ENCODE measurements around the gene TFEB. TPM values are rescaled to one million over a fixed set of nuclear protein-coding genes. Genes with fewer than 3 reads are reported as not detected.

The TFEB gene
- polyA plus RNA-seq, 4 donors: 11.5 to 153 (median 27.1) TPM

GRCh38 chr6:41758641-41759035 lies 23.2 kb upstream of the TFEB start:
- FAIRE-seq (no peak), DNase-seq (no peak)
- 59 to 81% (median 71%) methylated on average over 6 of the region's 6 CpGs for WGBS, 3 donors
- H3K27me3 ChIP-seq (ENCODE audit: control insufficient read depth in 3 of 3, insufficient read depth in 3 of 3, low read length in 3 of 3): no peaks in the 10 kb centered on the region
- no peak overlapping the region for H3K4me3 ChIP-seq (ENCODE audit: low read depth in 1 of 3, low read length in 3 of 3)
- no peaks in the 10 kb centered on the region for H3K4me1 ChIP-seq (ENCODE audit: control insufficient read depth in 3 of 3, insufficient read depth in 2 of 3, low read depth in 1 of 3, low read length in 2 of 3)
- H3K9me3 ChIP-seq (ENCODE audit: control insufficient read depth in 2 of 2, insufficient read depth in 1 of 2, low read depth in 1 of 2, low read length in 1 of 2): no peaks in the 10 kb centered on the region
- no peak overlapping the region for H3K27ac ChIP-seq (ENCODE audit: low read depth in 1 of 3, low read length in 2 of 3)
- H3K36me3 ChIP-seq (ENCODE audit: control insufficient read depth in 3 of 3, insufficient read depth in 2 of 3, low read depth in 1 of 3, low read length in 3 of 3): no peaks in the 10 kb centered on the region

- FAIRE-seq (no peak), DNase-seq (no peak)
- Histone ChIP-seq H3K4me3 (ENCODE audit: low read depth in 1 of 3, low read length in 3 of 3) (no peak overlapping the region), H3K27me3 (ENCODE audit: control insufficient read depth in 3 of 3, insufficient read depth in 3 of 3, low read length in 3 of 3) (no peaks in the 10 kb centered on the region), H3K36me3 (ENCODE audit: control insufficient read depth in 3 of 3, insufficient read depth in 2 of 3, low read depth in 1 of 3, low read length in 3 of 3) (no peaks in the 10 kb centered on the region), H3K27ac (ENCODE audit: low read depth in 1 of 3, low read length in 2 of 3) (no peak overlapping the region), H3K4me1 (ENCODE audit: control insufficient read depth in 3 of 3, insufficient read depth in 2 of 3, low read depth in 1 of 3, low read length in 2 of 3) (no peaks in the 10 kb centered on the region), H3K9me3 (ENCODE audit: control insufficient read depth in 2 of 2, insufficient read depth in 1 of 2, low read depth in 1 of 2, low read length in 1 of 2) (no peaks in the 10 kb centered on the region)
- 73 to 77% (median 74%) methylated on average over 8 of the region's 8 CpGs for WGBS, 3 donors
Measured at GRCh38 chr6:41757931-41758640, 22.7 kb upstream of the TFEB start.

DNA sequence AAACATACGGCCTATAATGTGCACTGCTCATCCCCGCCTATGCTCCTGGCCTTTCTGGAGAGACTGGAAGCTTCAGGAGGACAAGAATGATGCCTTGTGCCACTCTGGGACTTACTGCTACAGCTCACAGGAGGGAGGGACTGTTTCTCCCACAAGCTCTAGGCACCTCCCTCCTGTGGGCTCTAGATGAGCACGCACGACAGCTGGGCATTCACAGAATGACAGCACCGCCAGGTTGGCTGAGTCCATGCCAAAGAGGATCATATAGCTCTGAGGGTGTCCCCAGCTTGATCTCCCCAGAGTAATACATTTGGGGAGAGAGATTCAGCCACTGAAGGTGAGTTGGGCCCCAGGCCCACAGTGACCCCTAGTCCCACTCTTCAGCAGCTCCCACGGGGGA lies 21.9 kb upstream of the TFEB start:
- no peak overlapping the region for H3K27ac ChIP-seq (ENCODE audit: low read depth in 1 of 3, low read length in 2 of 3)
- no peak overlapping the region for H3K4me3 ChIP-seq (ENCODE audit: low read depth in 1 of 3, low read length in 3 of 3)
- no peak for DNase-seq
- no peaks in the 10 kb centered on the region for H3K9me3 ChIP-seq (ENCODE audit: control insufficient read depth in 2 of 2, insufficient read depth in 1 of 2, low read depth in 1 of 2, low read length in 1 of 2)
- H3K4me1 ChIP-seq (ENCODE audit: control insufficient read depth in 3 of 3, insufficient read depth in 2 of 3, low read depth in 1 of 3, low read length in 2 of 3): no peaks in the 10 kb centered on the region
- H3K36me3 ChIP-seq (ENCODE audit: control insufficient read depth in 3 of 3, insufficient read depth in 2 of 3, low read depth in 1 of 3, low read length in 3 of 3): no peaks in the 10 kb centered on the region
- WGBS, 3 donors: 87 to 91% (median 88%) methylated on average over 6 of the region's 6 CpGs
- no peaks in the 10 kb centered on the region for H3K27me3 ChIP-seq (ENCODE audit: control insufficient read depth in 3 of 3, insufficient read depth in 3 of 3, low read length in 3 of 3)
- no peak for FAIRE-seq

- DNase-seq (no peak), FAIRE-seq (no peak)
- WGBS, 3 donors: 58 to 73% (median 67%) methylated on average over 13 of the region's 13 CpGs
- no peak overlapping the region for H3K4me3 ChIP-seq (ENCODE audit: low read depth in 1 of 3, low read length in 3 of 3)
- no peaks in the 10 kb centered on the region for H3K36me3 ChIP-seq (ENCODE audit: control insufficient read depth in 3 of 3, insufficient read depth in 2 of 3, low read depth in 1 of 3, low read length in 3 of 3)
- no peaks in the 10 kb centered on the region for H3K27me3 ChIP-seq (ENCODE audit: control insufficient read depth in 3 of 3, insufficient read depth in 3 of 3, low read length in 3 of 3)
- H3K9me3 ChIP-seq (ENCODE audit: control insufficient read depth in 2 of 2, insufficient read depth in 1 of 2, low read depth in 1 of 2, low read length in 1 of 2): no peaks in the 10 kb centered on the region
- no peak overlapping the region for H3K27ac ChIP-seq (ENCODE audit: low read depth in 1 of 3, low read length in 2 of 3)
- H3K4me1 ChIP-seq (ENCODE audit: control insufficient read depth in 3 of 3, insufficient read depth in 2 of 3, low read depth in 1 of 3, low read length in 2 of 3): no peaks in the 10 kb centered on the region
Measured at GRCh38 chr6:41756354-41756753, 20.9 kb upstream of the TFEB start.

GRCh38 chr6:41755895-41756294 lies 20.5 kb upstream of the TFEB start:
- Histone ChIP-seq H3K4me3 (ENCODE audit: low read depth in 1 of 3, low read length in 3 of 3) (no peak overlapping the region), H3K27ac (ENCODE audit: low read depth in 1 of 3, low read length in 2 of 3) (no peak overlapping the region), H3K27me3 (ENCODE audit: control insufficient read depth in 3 of 3, insufficient read depth in 3 of 3, low read length in 3 of 3) (no peaks in the 10 kb centered on the region), H3K36me3 (ENCODE audit: control insufficient read depth in 3 of 3, insufficient read depth in 2 of 3, low read depth in 1 of 3, low read length in 3 of 3) (no peaks in the 10 kb centered on the region), H3K9me3 (ENCODE audit: control insufficient read depth in 2 of 2, insufficient read depth in 1 of 2, low read depth in 1 of 2, low read length in 1 of 2) (no peaks in the 10 kb centered on the region), H3K4me1 (ENCODE audit: control insufficient read depth in 3 of 3, insufficient read depth in 2 of 3, low read depth in 1 of 3, low read length in 2 of 3) (no peaks in the 10 kb centered on the region)
- 62 to 75% (median 62%) methylated on average over 4 of the region's 4 CpGs for WGBS, 3 donors
- FAIRE-seq: no peak
- no peak for DNase-seq

- H3K27ac ChIP-seq (ENCODE audit: low read depth in 1 of 3, low read length in 2 of 3): no peak overlapping the region
- H3K9me3 ChIP-seq (ENCODE audit: control insufficient read depth in 2 of 2, insufficient read depth in 1 of 2, low read depth in 1 of 2, low read length in 1 of 2): no peaks in the 10 kb centered on the region
- WGBS, 3 donors: 93 to 97% (median 97%) methylated on average over 3 of the region's 3 CpGs
- H3K4me1 ChIP-seq (ENCODE audit: control insufficient read depth in 3 of 3, insufficient read depth in 2 of 3, low read depth in 1 of 3, low read length in 2 of 3): no peaks in the 10 kb centered on the region
- no peak overlapping the region for H3K4me3 ChIP-seq (ENCODE audit: low read depth in 1 of 3, low read length in 3 of 3)
- no peaks in the 10 kb centered on the region for H3K36me3 ChIP-seq (ENCODE audit: control insufficient read depth in 3 of 3, insufficient read depth in 2 of 3, low read depth in 1 of 3, low read length in 3 of 3)
- no peaks in the 10 kb centered on the region for H3K27me3 ChIP-seq (ENCODE audit: control insufficient read depth in 3 of 3, insufficient read depth in 3 of 3, low read length in 3 of 3)
- DNase-seq (no peak), FAIRE-seq (no peak)
Measured at GRCh38 chr6:41750374-41750773, 15.0 kb upstream of the TFEB start.

DNA sequence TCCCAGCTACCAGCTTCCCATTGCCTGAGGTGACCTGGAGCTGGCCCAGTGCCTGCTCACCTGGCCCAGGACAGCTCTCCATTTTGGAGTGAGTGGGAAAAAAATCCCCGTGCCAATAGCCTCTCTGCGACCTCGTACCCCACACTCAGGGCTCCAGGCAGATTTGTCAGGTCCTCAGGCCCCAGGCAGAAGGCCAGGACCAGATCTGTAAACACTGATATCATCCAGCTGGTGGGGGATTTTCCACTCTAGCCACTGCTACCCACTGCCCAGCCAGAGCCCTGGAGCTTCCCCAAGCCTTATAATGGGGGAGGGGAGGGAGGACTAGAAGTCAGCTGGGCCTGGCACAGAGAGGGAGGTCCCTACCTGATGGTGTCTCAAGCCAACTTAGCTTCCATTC lies 13.1 kb upstream of the TFEB start:
- no peak overlapping the region for H3K27ac ChIP-seq (ENCODE audit: low read depth in 1 of 3, low read length in 2 of 3)
- FAIRE-seq (no peak), DNase-seq (no peak)

DNA sequence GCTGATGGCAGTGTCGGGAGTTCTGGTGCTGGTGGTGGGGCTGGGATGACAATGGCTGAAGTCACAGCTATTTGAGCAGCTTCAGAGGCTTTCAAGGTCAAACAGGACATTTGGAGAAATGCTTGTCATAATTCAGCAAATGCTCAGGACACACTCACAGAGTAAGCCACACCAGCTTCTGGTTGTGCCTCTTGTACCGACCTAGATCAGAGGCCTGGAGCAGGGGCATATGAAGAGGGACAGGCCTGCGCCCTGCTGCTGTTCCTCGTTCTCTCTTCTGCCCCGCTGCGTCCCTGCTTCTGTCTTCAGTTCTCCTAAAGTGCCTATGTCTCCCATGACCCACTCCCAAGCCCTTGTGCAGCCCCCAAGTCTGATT lies 12.7 kb upstream of the TFEB start:
- FAIRE-seq (no peak), DNase-seq (no peak)
- H3K36me3 ChIP-seq (ENCODE audit: control insufficient read depth in 3 of 3, insufficient read depth in 2 of 3, low read depth in 1 of 3, low read length in 3 of 3): no peaks in the 10 kb centered on the region
- H3K27me3 ChIP-seq (ENCODE audit: control insufficient read depth in 3 of 3, insufficient read depth in 3 of 3, low read length in 3 of 3): no peaks in the 10 kb centered on the region
- 88 to 98% (median 94%) methylated on average over 6 of the region's 6 CpGs for WGBS, 3 donors
- H3K4me1 ChIP-seq (ENCODE audit: control insufficient read depth in 3 of 3, insufficient read depth in 2 of 3, low read depth in 1 of 3, low read length in 2 of 3): no peaks in the 10 kb centered on the region
- no peaks in the 10 kb centered on the region for H3K9me3 ChIP-seq (ENCODE audit: control insufficient read depth in 2 of 2, insufficient read depth in 1 of 2, low read depth in 1 of 2, low read length in 1 of 2)
- H3K4me3 ChIP-seq (ENCODE audit: low read depth in 1 of 3, low read length in 3 of 3): no peak overlapping the region
- H3K27ac ChIP-seq (ENCODE audit: low read depth in 1 of 3, low read length in 2 of 3): no peak overlapping the region

More for the DNA sequence above, 13.1 kb upstream of the TFEB start:
- 66 to 96% (median 81%) methylated on average over 3 of the region's 3 CpGs for WGBS, 3 donors
- Histone ChIP-seq H3K27me3 (ENCODE audit: control insufficient read depth in 3 of 3, insufficient read depth in 3 of 3, low read length in 3 of 3) (no peaks in the 10 kb centered on the region), H3K4me1 (ENCODE audit: control insufficient read depth in 3 of 3, insufficient read depth in 2 of 3, low read depth in 1 of 3, low read length in 2 of 3) (no peaks in the 10 kb centered on the region), H3K36me3 (ENCODE audit: control insufficient read depth in 3 of 3, insufficient read depth in 2 of 3, low read depth in 1 of 3, low read length in 3 of 3) (no peaks in the 10 kb centered on the region), H3K9me3 (ENCODE audit: control insufficient read depth in 2 of 2, insufficient read depth in 1 of 2, low read depth in 1 of 2, low read length in 1 of 2) (no peaks in the 10 kb centered on the region), H3K4me3 (ENCODE audit: low read depth in 1 of 3, low read length in 3 of 3) (no peak overlapping the region)
